K562 (cell line): ENCODE results near the gene HYOU1.

Experiments
- EZH2 ChIP-seq: IDR thresholded peaks from 2 replicates; pipeline ENCODE4 v1.6.1; 2012; ENCODE audit warnings: low read depth, mild to moderate bottlenecking, inconsistent platforms, low read length, borderline replicate concordance
- JUND ChIP-seq, 2 experiments: IDR thresholded peaks; 2 replicates in 1 of 2; 3 replicates in 1 of 2; pipeline ENCODE4 v1.6.1; 2011; ENCODE audit warnings: borderline replicate concordance in 2 of 2, low read depth in 2 of 2, low read length in 2 of 2, improper control_type of control experiment in 1 of 2, missing biosample characterization in 1 of 2, missing genetic modification characterization in 1 of 2, missing genetic modification reagents in 1 of 2
- MYNN ChIP-seq, 2 experiments: sonication (generic); formaldehyde crosslinking in 1 of 2; IDR thresholded peaks; 2 replicates each; pipeline versions ENCODE4 v1.5.0 to v1.6.1; 2016 to 2020; ENCODE audit warnings: antibody characterized with exemption in 1 of 2, missing genetic modification reagents in 1 of 2
- POLR2A ChIP-seq: fragments of 450-650 bp; conservative IDR thresholded peaks from 2 replicates; pipeline ENCODE4 v1.6.1; 2016
- STAT5B ChIP-seq: fragments of 250-450 bp; sonication (Bioruptor Pico); IDR thresholded peaks from 2 replicates; pipeline ENCODE4 v1.8.0; 2021; ENCODE audit warnings: mild to moderate bottlenecking, inconsistent platforms
- ZBED1 ChIP-seq: IDR thresholded peaks from 2 replicates; pipeline ENCODE4 v1.6.1; 2014
- TF ChIP-seq, protein P1 (sequence below): sonication (generic); formaldehyde crosslinking; IDR thresholded peaks from 2 replicates; pipeline ENCODE4 v1.8.1; 2023; ENCODE audit warnings: mild to moderate bottlenecking, missing genetic modification reagents

DNA sequence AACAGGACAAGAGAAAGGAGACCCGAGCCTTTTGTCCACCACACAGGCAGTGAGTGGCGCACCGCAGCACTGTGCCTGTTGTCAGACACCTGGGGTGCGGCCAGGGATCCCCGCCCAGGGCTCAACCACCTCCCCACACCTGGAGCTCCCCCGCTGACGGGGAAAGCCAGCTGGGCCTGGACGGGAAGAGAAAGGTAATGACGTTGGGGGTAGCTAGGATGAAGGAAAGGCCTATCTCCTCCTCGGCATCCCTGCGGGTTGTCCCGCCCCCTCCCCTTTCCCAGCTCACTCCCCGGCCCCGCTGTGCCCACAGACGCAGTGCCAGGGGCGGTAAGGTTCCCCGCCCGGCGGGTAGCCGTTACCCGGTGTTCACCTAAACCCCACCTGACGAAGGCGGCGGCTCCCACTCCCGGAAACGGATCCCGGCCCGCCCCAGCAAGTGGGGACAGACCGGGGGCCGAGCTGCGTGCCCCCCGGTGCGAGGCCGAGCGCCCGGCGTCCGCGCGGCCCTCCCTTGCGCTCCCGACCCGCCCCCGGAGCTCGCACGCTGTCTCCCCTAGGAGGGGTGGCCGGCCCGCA is 495 bp downstream of the HYOU1 start:
- TF ChIP-seq JUND (IDR thresholded peaks at IDR 0.05; ENCODE audit: borderline replicate concordance, low read depth, low read length): no peak
- no peak for TF ChIP-seq JUND (tag; IDR thresholded peaks at IDR 0.05; ENCODE audit: borderline replicate concordance, low read depth, low read length)
- TF ChIP-seq, protein P1, sequence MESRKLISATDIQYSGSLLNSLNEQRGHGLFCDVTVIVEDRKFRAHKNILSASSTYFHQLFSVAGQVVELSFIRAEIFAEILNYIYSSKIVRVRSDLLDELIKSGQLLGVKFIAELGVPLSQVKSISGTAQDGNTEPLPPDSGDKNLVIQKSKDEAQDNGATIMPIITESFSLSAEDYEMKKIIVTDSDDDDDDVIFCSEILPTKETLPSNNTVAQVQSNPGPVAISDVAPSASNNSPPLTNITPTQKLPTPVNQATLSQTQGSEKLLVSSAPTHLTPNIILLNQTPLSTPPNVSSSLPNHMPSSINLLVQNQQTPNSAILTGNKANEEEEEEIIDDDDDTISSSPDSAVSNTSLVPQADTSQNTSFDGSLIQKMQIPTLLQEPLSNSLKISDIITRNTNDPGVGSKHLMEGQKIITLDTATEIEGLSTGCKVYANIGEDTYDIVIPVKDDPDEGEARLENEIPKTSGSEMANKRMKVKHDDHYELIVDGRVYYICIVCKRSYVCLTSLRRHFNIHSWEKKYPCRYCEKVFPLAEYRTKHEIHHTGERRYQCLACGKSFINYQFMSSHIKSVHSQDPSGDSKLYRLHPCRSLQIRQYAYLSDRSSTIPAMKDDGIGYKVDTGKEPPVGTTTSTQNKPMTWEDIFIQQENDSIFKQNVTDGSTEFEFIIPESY (CRISPR knock-in tag): 0 out of 2 replicates have a peak, but pooled peaks have one; percentile 24
- TF ChIP-seq ZBED1: no peak
- TF ChIP-seq EZH2: no peak
- no peak for TF ChIP-seq MYNN (IDR thresholded peaks at IDR 0.05)
- no peak for TF ChIP-seq MYNN (CRISPR knock-in tag; IDR thresholded peaks at IDR 0.05)
- TF ChIP-seq POLR2A: no peak
- TF ChIP-seq STAT5B (CRISPR knock-in tag): no peak
